ENCODE results near the gene NUDT22.

NUDT22 gene

GRCh38 chr11:64207256-64208085, 18.6 kb upstream of the NUDT22 start:
- DNase-seq, result peak; percentile 76

- no peak for DNase-seq
Measured at GRCh38 chr11:64208086-64208795, 17.8 kb upstream of the NUDT22 start.

- no peak for DNase-seq
Measured at GRCh38 chr11:64208796-64209562, 17.1 kb upstream of the NUDT22 start.

- DNase-seq, result no peak
Measured at GRCh38 chr11:64209563-64209843, 16.6 kb upstream of the NUDT22 start.

GRCh38 chr11:64210301-64211020, 15.6 kb upstream of the NUDT22 start:
- no peak for DNase-seq

GRCh38 chr11:64211181-64211872, 14.7 kb upstream of the NUDT22 start:
- DNase-seq, result no peak

GRCh38 chr11:64216879-64217278, 9.2 kb upstream of the NUDT22 start:
- DNase-seq, result no peak

GRCh38 chr11:64218628-64219353, 7.3 kb upstream of the NUDT22 start:
- no peak for DNase-seq

GRCh38 chr11:64219354-64219684, 6.8 kb upstream of the NUDT22 start:
- DNase-seq, result no peak

- no peak for DNase-seq
Measured at GRCh38 chr11:64219755-64220154, 6.3 kb upstream of the NUDT22 start.

- DNase-seq, result no peak
Measured at GRCh38 chr11:64220271-64220670, 5.8 kb upstream of the NUDT22 start.

GRCh38 chr11:64220798-64221197, 5.3 kb upstream of the NUDT22 start:
- no peak for DNase-seq

GRCh38 chr11:64222651-64223000, 3.4 kb upstream of the NUDT22 start:
- no peak for DNase-seq

- no peak for DNase-seq
Measured at GRCh38 chr11:64223001-64223651, 2.9 kb upstream of the NUDT22 start.

- no peak for DNase-seq
Measured at GRCh38 chr11:64224151-64224890, 1.8 kb upstream of the NUDT22 start.

- DNase-seq, result no peak
Measured at GRCh38 chr11:64224891-64225607, 1.0 kb upstream of the NUDT22 start.

- DNase-seq, result peak; percentile 52
Measured at GRCh38 chr11:64226507-64227051, 505 bp downstream of the NUDT22 start.

- no peak for DNase-seq
Measured at GRCh38 chr11:64227405-64227956, 1.4 kb downstream of the NUDT22 start.

GRCh38 chr11:64229090-64229743, 3.1 kb downstream of the NUDT22 start:
- no peak for DNase-seq
